Naive thymus-derived CD4-positive, alpha-beta T cell (primary cell): ENCODE results near the gene MLYCD. TPM values are rescaled to one million over a fixed set of nuclear protein-coding genes. Genes with fewer than 3 reads are reported as not detected.

Experiments used
- ATAC-seq: fragments of 150-1000 bp; cut with Tn5 transposase; 2 replicates; pipeline ENCODE4 v1.10.0; 2021; ENCODE audit warnings: mild to moderate bottlenecking, moderate library complexity
- CTCF ChIA-PET: fragments of 350-600 bp; sonication (Branson Sonifier 250); formaldehyde crosslinking; loops from one replicate; lab custom pipeline; 2021; ENCODE audit warnings: antibody characterized with exemption; lab: Charles Lee
- POLR2A ChIA-PET: fragments of 350-600 bp; sonication (Branson Sonifier 250); formaldehyde crosslinking; loops from one replicate; lab custom pipeline; 2021; ENCODE audit warnings: antibody characterized with exemption, inconsistent platforms; lab: Charles Lee
- DNase-seq, 9 donors: peaks; one replicate each; pipeline versions ENCODE4 v3.0.0 to v3.0.0-alpha.2; 2020 to 2022; ENCODE audit warnings: mixed read lengths in 1 of 9
- H3K27ac ChIP-seq: one replicate; pipeline ENCODE4 v1.7.0; 2013; ENCODE audit warnings: mild to moderate bottlenecking, low read depth, low read length, moderate library complexity
- H3K27me3 ChIP-seq, 2 donors: one replicate each; pipeline ENCODE4 v1.7.0; 2013; ENCODE audit warnings: low read length in 2 of 2, mild to moderate bottlenecking in 2 of 2, moderate library complexity in 2 of 2; ENCODE audit not compliant: control insufficient read depth in 2 of 2, insufficient read depth in 2 of 2
- H3K36me3 ChIP-seq, 3 experiments: 1 replicate in 2 of 3; 2 replicates in 1 of 3; pipeline ENCODE4 v1.7.0; 2013; ENCODE audit warnings: low read length in 3 of 3, mild to moderate bottlenecking in 3 of 3, moderate library complexity in 1 of 3; ENCODE audit not compliant: insufficient read depth in 3 of 3, control insufficient read depth in 2 of 3
- H3K4me1 ChIP-seq, 2 donors: one replicate each; pipeline ENCODE4 v1.7.0; 2013; ENCODE audit warnings: low read length in 2 of 2, mild to moderate bottlenecking in 2 of 2, moderate library complexity in 1 of 2; ENCODE audit not compliant: control insufficient read depth in 2 of 2, insufficient read depth in 2 of 2
- H3K4me3 ChIP-seq: 2 replicates; pipeline ENCODE4 v1.7.0; 2013; ENCODE audit warnings: mild to moderate bottlenecking, low read length
- H3K9me3 ChIP-seq, 3 experiments: 1 replicate in 2 of 3; 2 replicates in 1 of 3; pipeline ENCODE4 v1.7.0; 2013; ENCODE audit warnings: low read length in 3 of 3; ENCODE audit not compliant: control insufficient read depth in 2 of 3
- H3K27ac Mint-ChIP-seq, 9 donors: one replicate each; pipeline ENCODE4 v1.8.0; 2020 to 2022; ENCODE audit warnings: mixed read lengths in 9 of 9, mild to moderate bottlenecking in 8 of 9, moderate library complexity in 5 of 9, inconsistent platforms in 2 of 9
- H3K27me3 Mint-ChIP-seq, 5 donors: one replicate each; pipeline ENCODE4 v1.8.0; 2021 to 2022; ENCODE audit warnings: mixed read lengths in 5 of 5, mild to moderate bottlenecking in 1 of 5
- H3K36me3 Mint-ChIP-seq, 5 donors: one replicate each; pipeline ENCODE4 v1.8.0; 2020 to 2022; ENCODE audit warnings: mixed read lengths in 5 of 5, mild to moderate bottlenecking in 3 of 5, inconsistent platforms in 1 of 5
- H3K4me1 Mint-ChIP-seq, 7 donors: one replicate each; pipeline ENCODE4 v1.8.0; 2020 to 2022; ENCODE audit warnings: mixed read lengths in 7 of 7, mild to moderate bottlenecking in 3 of 7, inconsistent platforms in 1 of 7
- H3K4me3 Mint-ChIP-seq, 10 donors: one replicate each; pipeline ENCODE4 v1.8.0; 2020 to 2022; ENCODE audit warnings: mild to moderate bottlenecking in 10 of 10, mixed read lengths in 10 of 10, moderate library complexity in 6 of 10, inconsistent platforms in 2 of 10
- H3K9me3 Mint-ChIP-seq, 11 donors: one replicate each; pipeline ENCODE4 v1.8.0; 2020 to 2022; ENCODE audit warnings: mixed read lengths in 11 of 11, mild to moderate bottlenecking in 4 of 11, inconsistent platforms in 1 of 11, moderate library complexity in 1 of 11
- intact Hi-C, 2 donors: fragments of 100-400 bp; cut with micrococcal nuclease; formaldehyde crosslinking; loops; one replicate each; pipeline ENCODE4 v1.15.1; 2023
- polyA plus RNA-seq, 2 donors: library from polyadenylated mRNA; unstranded; fragments of 300-500 nt; fragmentation: Illumina TruSeq; gene quantifications; one replicate each; pipeline ENCODE4 v1.2.3, GENCODE V29; 2021
- total RNA-seq, 6 experiments: library from RNA in 5 of 6; stranded (reverse) in 5 of 6; gene quantifications; 1 replicate in 5 of 6; 2 replicates in 1 of 6; pipeline ENCODE4 v1.2.3 and lab custom pipeline; 2021 to 2026

Gene MLYCD
- total and polyA plus RNA-seq, 7 experiments from 2014 or later: 1.8 to 11.4 (median 6.7) TPM

DNA sequence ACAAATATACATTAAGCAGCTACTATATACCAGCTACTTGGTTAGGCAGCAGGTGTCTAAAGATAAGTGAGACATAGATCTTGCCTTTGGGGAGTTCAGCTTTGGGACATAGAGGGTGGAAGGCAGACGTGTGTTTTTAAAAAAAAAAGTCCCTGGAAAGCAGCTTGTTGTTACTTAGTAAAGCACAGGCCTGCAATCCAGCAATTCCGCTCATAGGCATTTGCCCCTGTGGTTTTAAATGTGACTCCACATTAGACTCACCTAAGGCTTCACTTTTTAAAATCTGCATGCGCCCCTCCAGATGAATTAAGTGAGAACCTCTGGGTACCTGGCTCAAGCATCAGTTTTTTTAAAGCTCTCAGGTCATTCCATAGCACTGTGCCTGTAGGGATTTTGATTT, 7.2 kb upstream of the MLYCD start:
- Mint-ChIP-seq H3K4me3 (no peak overlapping the region), H3K9me3 (peaks cover 0 to 14% (median 3%) of the 10 kb centered on the region in 11 donors), H3K36me3 (peaks cover 0 to 4% (median 0%) of the 10 kb centered on the region in 5 donors), H3K4me1 (no peaks in the 10 kb centered on the region), H3K27ac (no peak overlapping the region), H3K27me3 (peaks cover 4 to 37% (median 11%) of the 10 kb centered on the region in 5 donors)
- ChIA-PET POLR2A (no interaction called here), CTCF (interaction anchor here (0.6 kb wide), 1 partner anchor 1132 kb away, joined by 4 read pairs; no protein-coding TSS in a partner anchor)
- no peak overlapping the region for H3K27ac ChIP-seq
- peaks cover 0 to 3% of the 10 kb centered on the region in 2 donors for H3K27me3 ChIP-seq
- no peaks in the 10 kb centered on the region for H3K4me1 ChIP-seq
- no peak overlapping the region for H3K4me3 ChIP-seq
- H3K9me3 ChIP-seq: no peaks in the 10 kb centered on the region
- intact Hi-C loops: no loop called here
- ATAC-seq: no peak
- H3K36me3 ChIP-seq: no peaks in the 10 kb centered on the region
- no peak for DNase-seq

DNA sequence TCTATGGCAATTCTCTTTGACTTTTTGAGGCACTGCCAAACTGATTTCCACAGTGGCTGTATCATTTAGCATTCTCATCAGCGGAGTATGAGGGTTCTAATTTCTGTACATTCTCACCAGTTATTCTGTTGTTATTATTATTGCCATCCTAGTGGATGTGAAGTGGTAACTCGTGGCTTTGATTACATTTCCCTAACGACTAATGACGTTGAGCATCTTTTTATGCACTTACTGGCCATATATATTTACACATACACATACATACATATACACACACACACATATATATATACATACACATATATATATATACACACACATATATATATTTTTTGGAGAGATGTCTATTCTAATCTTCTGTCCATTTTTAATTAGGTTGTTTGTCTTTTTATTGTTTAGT, 3.7 kb upstream of the MLYCD start:
- no peak overlapping the region for H3K27ac ChIP-seq
- ChIA-PET CTCF (no interaction called here), POLR2A (no interaction called here)
- Mint-ChIP-seq H3K27ac (no peak overlapping the region), H3K4me3 (no peak overlapping the region), H3K36me3 (peaks cover 0 to 4% (median 0%) of the 10 kb centered on the region in 5 donors), H3K27me3 (peaks cover 7 to 29% (median 12%) of the 10 kb centered on the region in 5 donors), H3K9me3 (peaks cover 0 to 14% (median 4%) of the 10 kb centered on the region in 11 donors), H3K4me1 (peaks cover 12 to 19% (median 13%) of the 10 kb centered on the region in 7 donors)
- no peaks in the 10 kb centered on the region for H3K36me3 ChIP-seq
- no peak for DNase-seq
- H3K27me3 ChIP-seq: peaks cover 0 to 4% of the 10 kb centered on the region in 2 donors
- no peak overlapping the region for H3K4me3 ChIP-seq
- ATAC-seq: no peak
- H3K9me3 ChIP-seq: no peaks in the 10 kb centered on the region
- H3K4me1 ChIP-seq: peaks cover 0 to 10% of the 10 kb centered on the region in 2 donors
- intact Hi-C loops: loop anchor here in 1 of 2 donors (5.0 kb wide), 1 partner anchor 292 kb away; the partner anchor contains the start of gene TAF1C

DNA sequence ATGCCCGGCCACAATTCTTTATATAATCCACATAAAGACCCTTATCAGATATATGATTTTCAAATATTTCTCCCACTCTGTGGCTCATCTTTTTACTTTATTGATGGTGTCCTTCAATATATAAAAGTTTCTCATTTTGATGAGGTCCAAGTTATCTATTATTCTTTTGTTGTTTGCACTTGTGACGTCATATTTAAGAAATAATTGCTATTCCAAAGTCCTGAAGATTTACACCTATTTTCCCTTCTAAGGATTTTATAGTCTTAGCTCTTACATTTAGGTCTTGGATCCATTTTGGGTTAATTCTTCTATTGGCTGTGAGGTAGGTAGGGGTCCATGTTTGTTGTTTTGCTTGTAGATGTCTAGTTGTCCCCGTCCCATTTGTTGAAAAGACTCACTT, 3.0 kb upstream of the MLYCD start:
- Mint-ChIP-seq H3K9me3 (peaks cover 0 to 9% (median 4%) of the 10 kb centered on the region in 11 donors), H3K4me3 (no peak overlapping the region), H3K27me3 (peaks cover 4 to 24% (median 8%) of the 10 kb centered on the region in 5 donors), H3K4me1 (peaks cover 14 to 24% (median 19%) of the 10 kb centered on the region in 7 donors), H3K27ac (no peak overlapping the region), H3K36me3 (peaks cover 0 to 4% (median 0%) of the 10 kb centered on the region in 5 donors)
- ATAC-seq (no peak), DNase-seq (no peak)
- intact Hi-C loops: loop anchor here in 1 of 2 donors (5.0 kb wide), 1 partner anchor 291 kb away; the partner anchor contains the start of gene TAF1C
- ChIA-PET CTCF (no interaction called here), POLR2A (no interaction called here)
- H3K4me1 ChIP-seq: peaks cover 0 to 15% of the 10 kb centered on the region in 2 donors
- no peaks in the 10 kb centered on the region for H3K36me3 ChIP-seq
- H3K9me3 ChIP-seq: no peaks in the 10 kb centered on the region
- no peak overlapping the region for H3K27ac ChIP-seq
- no peak overlapping the region for H3K4me3 ChIP-seq
- peaks cover 0 to 4% of the 10 kb centered on the region in 2 donors for H3K27me3 ChIP-seq

DNA sequence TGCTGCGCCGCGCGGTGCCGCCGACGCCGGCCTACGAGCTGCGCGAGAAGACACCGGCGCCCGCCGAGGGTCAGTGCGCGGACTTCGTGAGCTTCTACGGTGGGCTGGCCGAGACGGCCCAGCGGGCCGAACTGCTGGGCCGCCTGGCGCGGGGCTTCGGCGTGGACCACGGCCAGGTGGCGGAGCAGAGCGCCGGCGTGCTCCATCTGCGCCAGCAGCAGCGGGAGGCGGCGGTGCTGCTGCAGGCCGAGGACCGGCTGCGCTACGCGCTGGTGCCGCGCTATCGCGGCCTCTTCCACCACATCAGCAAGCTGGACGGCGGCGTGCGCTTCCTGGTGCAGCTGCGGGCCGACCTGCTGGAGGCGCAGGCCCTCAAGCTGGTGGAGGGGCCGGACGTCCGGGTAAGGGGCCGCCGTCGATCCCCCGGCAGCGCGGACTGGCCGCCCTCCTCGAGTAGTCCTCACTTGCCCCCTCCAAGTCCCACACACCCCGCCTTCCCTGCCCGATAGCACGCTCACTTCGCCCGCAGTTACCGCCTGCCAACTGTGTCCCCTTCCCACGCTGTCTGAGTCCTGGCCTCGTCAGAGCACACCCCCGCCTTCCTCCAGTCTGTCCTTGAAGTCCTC, 470 bp downstream of the MLYCD start:
- Mint-ChIP-seq H3K27ac (peak overlapping the region; percentile 65 to 96 (median 86)), H3K27me3 (peaks cover 4 to 22% (median 7%) of the 10 kb centered on the region in 5 donors), H3K4me1 (peaks cover 20 to 56% (median 48%) of the 10 kb centered on the region in 7 donors), H3K9me3 (peaks cover 0 to 2% (median 0%) of the 10 kb centered on the region in 11 donors), H3K36me3 (peaks cover 0 to 7% (median 0%) of the 10 kb centered on the region in 5 donors), H3K4me3 (peak overlapping the region; percentile 86 to 100 (median 96))
- Histone ChIP-seq H3K27ac (peak overlapping the region; percentile 70), H3K27me3 (peaks cover 0 to 4% of the 10 kb centered on the region in 2 donors), H3K9me3 (no peaks in the 10 kb centered on the region), H3K4me1 (peaks cover 4 to 17% of the 10 kb centered on the region in 2 donors), H3K4me3 (peak overlapping the region; percentile 61), H3K36me3 (no peaks in the 10 kb centered on the region)
- intact Hi-C loops: loop anchor here (1.0 to 5.0 kb wide), 5 partner anchors 73 to 288 kb away; partner anchors contain the start of genes HSBP1 (in 1 of the 2), MBTPS1 (in 1 of the 2) and TAF1C (in 1 of the 2)
- ChIA-PET POLR2A (interaction anchor here (0.6 to 1.8 kb wide), 2 partner anchors 91 to 253 kb away, joined by 3 to 7 read pairs; partner anchors contain the start of gene HSBP1), CTCF (interaction anchor here (0.6 kb wide), 1 partner anchor 76 kb away, joined by 3 read pairs; no protein-coding TSS in a partner anchor)
- ATAC-seq (peak; percentile 65), DNase-seq (peak in 8 of 9 donors; percentile 16 to 58 (median 26))

DNA sequence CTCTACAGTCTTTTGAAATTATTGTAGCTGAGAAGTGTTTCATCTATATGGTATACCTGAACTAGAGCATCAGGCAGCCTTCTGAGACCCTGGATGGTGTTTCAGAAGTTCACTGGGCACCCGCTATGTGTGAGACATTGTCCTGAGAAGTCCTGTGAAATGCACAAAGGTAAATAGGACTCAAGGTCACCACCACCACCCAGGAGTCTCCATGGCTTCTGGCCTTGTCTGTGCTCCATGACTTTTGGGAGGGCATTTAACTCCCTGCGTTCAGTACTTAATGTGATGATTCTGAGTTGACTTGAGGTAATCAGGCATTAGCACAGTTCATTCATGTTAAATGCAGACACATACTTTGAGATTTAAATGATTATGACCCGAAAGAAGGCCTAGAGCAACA, 1.1 kb downstream of the MLYCD start:
- Histone ChIP-seq H3K36me3 (no peaks in the 10 kb centered on the region), H3K4me3 (peak overlapping the region; percentile 61), H3K9me3 (no peaks in the 10 kb centered on the region), H3K27ac (peak overlapping the region; percentile 70), H3K4me1 (peaks cover 4 to 17% of the 10 kb centered on the region in 2 donors), H3K27me3 (peaks cover 0 to 4% of the 10 kb centered on the region in 2 donors)
- peaks cover 0 to 11% (median 0%) of the 10 kb centered on the region in 5 donors for H3K36me3 Mint-ChIP-seq
- H3K4me1 Mint-ChIP-seq: peaks cover 20 to 61% (median 49%) of the 10 kb centered on the region in 7 donors
- H3K9me3 Mint-ChIP-seq: peaks cover 0 to 2% (median 0%) of the 10 kb centered on the region in 11 donors
- DNase-seq (no peak), ATAC-seq (no peak)
- H3K27me3 Mint-ChIP-seq: peaks cover 4 to 19% (median 7%) of the 10 kb centered on the region in 5 donors
- peak overlapping the region; percentile 86 to 100 (median 96) for H3K4me3 Mint-ChIP-seq
- ChIA-PET CTCF (interaction anchor here (0.6 kb wide), 1 partner anchor 77 kb away, joined by 3 read pairs; no protein-coding TSS in a partner anchor), POLR2A (interaction anchor here (0.6 to 1.8 kb wide), 2 partner anchors 92 to 253 kb away, joined by 3 to 7 read pairs; partner anchors contain the start of gene HSBP1)
- intact Hi-C loops: loop anchor here (1.0 to 5.0 kb wide), 6 partner anchors 74 to 287 kb away; partner anchors contain the start of genes TAF1C (in 2 of the 2), HSBP1 (in 1 of the 2) and MBTPS1 (in 1 of the 2)
- H3K27ac Mint-ChIP-seq: peak overlapping the region; percentile 65 to 96 (median 86)

DNA sequence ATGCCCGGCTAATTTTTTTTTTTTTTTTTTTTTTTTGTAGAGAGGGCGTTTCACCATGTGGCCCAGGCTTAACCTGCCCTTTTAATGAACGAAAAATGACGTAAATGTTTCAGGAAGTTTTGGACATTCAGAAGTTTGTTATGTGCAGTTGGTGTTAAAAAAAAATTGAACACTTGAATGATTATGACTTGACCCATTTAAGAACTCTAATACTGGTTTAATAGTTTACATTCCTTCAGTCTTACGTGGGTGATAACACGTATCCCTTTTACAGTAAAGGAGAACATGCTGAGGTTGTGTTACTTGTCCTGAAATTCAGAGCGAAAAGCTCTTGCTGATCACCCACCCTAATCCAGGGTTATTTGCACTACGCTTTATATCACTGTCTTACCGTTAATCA, 1.7 kb downstream of the MLYCD start:
- ChIA-PET POLR2A (interaction anchor here (1.0 kb wide), 1 partner anchor 91 kb away, joined by 3 read pairs; no protein-coding TSS in a partner anchor), CTCF (interaction anchor here (1.1 kb wide), 1 partner anchor 27 kb away, joined by 3 read pairs; no protein-coding TSS in a partner anchor)
- Histone ChIP-seq H3K36me3 (no peaks in the 10 kb centered on the region), H3K27me3 (peaks cover 0 to 4% of the 10 kb centered on the region in 2 donors), H3K27ac (no peak overlapping the region), H3K4me1 (peaks cover 4 to 17% of the 10 kb centered on the region in 2 donors), H3K4me3 (no peak overlapping the region), H3K9me3 (no peaks in the 10 kb centered on the region)
- Mint-ChIP-seq H3K9me3 (peaks cover 0 to 2% (median 0%) of the 10 kb centered on the region in 11 donors), H3K4me1 (peaks cover 20 to 64% (median 49%) of the 10 kb centered on the region in 7 donors), H3K27me3 (peaks cover 4 to 16% (median 4%) of the 10 kb centered on the region in 5 donors), H3K4me3 (peak overlapping the region; percentile 4 to 99 (median 93)), H3K27ac (peak overlapping the region in 1 of 9 donors; percentile 11), H3K36me3 (peaks cover 0 to 11% (median 0%) of the 10 kb centered on the region in 5 donors)
- DNase-seq (no peak), ATAC-seq (no peak)
- intact Hi-C loops: loop anchor here in 1 of 2 donors (1.0 kb wide), 1 partner anchor 287 kb away; the partner anchor contains the start of gene TAF1C
